Measurements from ENCODE around the gene CADM4. TPM values are rescaled to one million over a fixed set of nuclear protein-coding genes. Genes with fewer than 3 reads are reported as not detected.

Gene CADM4
- total and polyA plus RNA-seq, 2 donors (not counting 1 experiment from before 2014, with no cell fraction given): 0.21 to 0.42 TPM

DNA sequence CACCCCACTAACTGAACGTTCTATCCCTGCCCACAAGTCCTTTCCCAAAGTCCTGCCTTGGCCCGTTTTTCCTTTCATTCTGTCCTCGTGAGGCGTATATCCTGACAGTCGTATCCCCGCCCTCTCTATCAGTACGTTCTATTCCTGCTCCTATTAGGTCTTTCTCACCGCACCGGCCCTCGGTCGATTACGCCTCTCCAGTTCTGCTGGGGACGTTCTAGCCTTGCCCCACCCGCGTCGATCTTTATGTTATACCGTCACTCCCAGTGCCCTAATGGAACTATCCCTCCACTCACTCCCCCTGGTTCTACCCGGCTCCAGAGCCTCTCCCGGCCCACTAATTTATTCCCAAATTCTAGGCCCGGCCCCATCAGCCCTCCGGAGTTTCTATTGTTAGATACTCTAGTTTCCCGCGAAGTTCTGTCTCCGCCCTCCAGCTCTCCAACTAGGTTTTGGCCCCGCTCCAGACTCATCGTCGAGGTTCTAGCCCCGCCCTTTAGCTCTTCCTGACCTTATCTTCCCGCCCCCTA lies 28.3 kb upstream of the CADM4 start:
- no peak overlapping the region for H3K27ac ChIP-seq (ENCODE audit: low read length in 2 of 2)
- Mint-ChIP-seq H3K27ac (no peak overlapping the region), H3K4me1 (peaks cover 37% of the 10 kb centered on the region), H3K4me3 (peak overlapping the region; percentile 84), H3K27me3 (peaks cover 14% of the 10 kb centered on the region), H3K9me3 (ENCODE audit: insufficient read depth) (no peaks in the 10 kb centered on the region)
- H3K9ac ChIP-seq (ENCODE audit: low read length): peak overlapping the region; percentile 70
- intact Hi-C loops (cut with micrococcal nuclease): loop anchor here (1.0 to 2.0 kb wide), 5 partner anchors 33 to 205 kb away; partner anchors contain the start of gene ZNF575
- H3K4me1 ChIP-seq (ENCODE audit: control insufficient read depth in 2 of 2, insufficient read depth in 2 of 2, low read length in 2 of 2): peaks cover 35 to 45% of the 10 kb centered on the region in 2 donors
- ATAC-seq (ENCODE audit: low read depth): no peak
- no peaks in the 10 kb centered on the region for H3K79me2 ChIP-seq (ENCODE audit: control insufficient read depth, insufficient read depth, low read length)
- DNase-seq: no peak
- ChIA-PET POLR2A (interaction anchor here (0.8 kb wide), 1 partner anchor 109 kb away, joined by 5 read pairs; no protein-coding TSS in a partner anchor), CTCF (interaction anchor here (0.7 to 2.6 kb wide), 14 partner anchors 10 to 166 kb away, joined by 3 to 10 read pairs (median 3); partner anchors contain the start of gene IRGQ)
- no peaks in the 10 kb centered on the region for H3K36me3 ChIP-seq (replicated peaks in 1 of 2; ENCODE audit: control extremely low read depth in 1 of 2, control insufficient read depth in 1 of 2, extremely low read depth in 1 of 2, insufficient read depth in 2 of 2, low read length in 1 of 2)
- TF ChIP-seq EZH2 (IDR thresholded peaks at IDR 0.05; ENCODE audit: borderline replicate concordance, insufficient read depth, low read depth, low read length, poor library complexity, severe bottlenecking): no peak
- TF ChIP-seq, protein P1, sequence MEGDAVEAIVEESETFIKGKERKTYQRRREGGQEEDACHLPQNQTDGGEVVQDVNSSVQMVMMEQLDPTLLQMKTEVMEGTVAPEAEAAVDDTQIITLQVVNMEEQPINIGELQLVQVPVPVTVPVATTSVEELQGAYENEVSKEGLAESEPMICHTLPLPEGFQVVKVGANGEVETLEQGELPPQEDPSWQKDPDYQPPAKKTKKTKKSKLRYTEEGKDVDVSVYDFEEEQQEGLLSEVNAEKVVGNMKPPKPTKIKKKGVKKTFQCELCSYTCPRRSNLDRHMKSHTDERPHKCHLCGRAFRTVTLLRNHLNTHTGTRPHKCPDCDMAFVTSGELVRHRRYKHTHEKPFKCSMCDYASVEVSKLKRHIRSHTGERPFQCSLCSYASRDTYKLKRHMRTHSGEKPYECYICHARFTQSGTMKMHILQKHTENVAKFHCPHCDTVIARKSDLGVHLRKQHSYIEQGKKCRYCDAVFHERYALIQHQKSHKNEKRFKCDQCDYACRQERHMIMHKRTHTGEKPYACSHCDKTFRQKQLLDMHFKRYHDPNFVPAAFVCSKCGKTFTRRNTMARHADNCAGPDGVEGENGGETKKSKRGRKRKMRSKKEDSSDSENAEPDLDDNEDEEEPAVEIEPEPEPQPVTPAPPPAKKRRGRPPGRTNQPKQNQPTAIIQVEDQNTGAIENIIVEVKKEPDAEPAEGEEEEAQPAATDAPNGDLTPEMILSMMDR (IDR thresholded peaks at IDR 0.05): no peak
- peaks cover 0 to 23% (median 0%) of the 10 kb centered on the region in 3 donors for H3K9me3 ChIP-seq (ENCODE audit: control extremely low read depth in 1 of 3, control insufficient read depth in 2 of 3, insufficient read depth in 1 of 3, low read length in 2 of 3)
- 46% methylated on average over 29 of the region's 29 CpGs for WGBS (ENCODE audit: insufficient coverage)
- peak overlapping the region; percentile 34 for H2AFZ ChIP-seq (ENCODE audit: insufficient read depth, low read depth, low read length, poor library complexity, severe bottlenecking)
- H3K27me3 ChIP-seq (replicated peaks in 1 of 4; ENCODE audit: control extremely low read depth in 1 of 4, control insufficient read depth in 3 of 4, insufficient read depth in 4 of 4, low read length in 3 of 4): peaks cover 0 to 27% (median 7%) of the 10 kb centered on the region in 4 experiments
- peak overlapping the region in 4 of 5 experiments; percentile 35 to 79 (median 60) for H3K4me3 ChIP-seq (ENCODE audit: control extremely low read depth in 1 of 5, extremely low read depth in 1 of 5, insufficient read depth in 1 of 5, low read depth in 2 of 5, low read length in 4 of 5)
- H3K4me2 ChIP-seq (replicated peaks; ENCODE audit: low read depth, low read length, poor library complexity, severe bottlenecking): peak overlapping the region; percentile 99
- no peaks in the 10 kb centered on the region for H4K20me1 ChIP-seq (ENCODE audit: control insufficient read depth, insufficient read depth, low read length, poor library complexity, severe bottlenecking)
